ENCODE measurements around the gene ACACA. TPM values are rescaled to one million over a fixed set of nuclear protein-coding genes. Genes with fewer than 3 reads are reported as not detected.
"Not testable (repeated sequence)": the region's sequence is repeated elsewhere in the genome, so short reads cannot be mapped to it uniquely, and the experiment has no call there.

The ACACA gene
- total RNA-seq, 1 donor from 2014 or later: 122 TPM

DNA sequence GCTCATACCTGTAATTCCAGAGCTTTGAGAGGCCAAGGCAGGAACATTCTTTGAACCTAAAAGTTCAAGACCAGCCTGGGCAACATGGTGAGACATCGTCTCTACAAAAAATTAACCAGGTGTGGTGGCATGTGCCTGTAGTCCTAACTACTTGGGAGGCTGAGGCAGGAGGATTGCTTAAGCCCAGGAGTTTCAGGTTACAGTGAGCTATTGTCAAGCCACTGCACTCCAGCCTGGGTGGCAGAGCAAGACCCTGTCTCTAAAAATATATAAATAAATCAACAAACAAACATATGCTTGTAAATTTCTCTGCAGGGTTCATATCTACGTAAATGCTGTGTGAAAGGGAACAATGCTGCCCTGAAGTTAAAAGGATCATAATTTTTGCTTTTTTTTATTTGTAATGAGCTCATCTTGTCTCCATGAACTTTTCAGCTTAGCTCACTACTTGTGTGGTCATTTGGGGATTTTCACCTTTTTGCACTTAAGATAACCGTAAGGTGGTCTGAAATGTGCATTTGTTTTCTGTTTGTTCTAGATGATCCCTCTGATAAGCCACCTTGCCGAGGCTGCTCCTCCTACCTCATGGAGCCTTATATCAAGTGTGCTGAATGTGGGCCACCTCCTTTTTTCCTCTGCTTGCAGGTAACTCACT lies 16.5 kb upstream of the ACACA start:
- Mint-ChIP-seq H3K27ac (peak overlapping the region; percentile 6), H3K4me3 (no peak overlapping the region), H3K9me3 (no peaks in the 10 kb centered on the region), H3K27me3 (ENCODE audit: insufficient read depth) (no peaks in the 10 kb centered on the region), H3K4me1 (ENCODE audit: low read depth) (no peaks in the 10 kb centered on the region), H3K36me3 (ENCODE audit: low read depth) (peaks cover 22% of the 10 kb centered on the region)
- no peak for DNase-seq (ENCODE audit: low spot score)
- intact Hi-C loops (cut with micrococcal nuclease): no loop called here

DNA sequence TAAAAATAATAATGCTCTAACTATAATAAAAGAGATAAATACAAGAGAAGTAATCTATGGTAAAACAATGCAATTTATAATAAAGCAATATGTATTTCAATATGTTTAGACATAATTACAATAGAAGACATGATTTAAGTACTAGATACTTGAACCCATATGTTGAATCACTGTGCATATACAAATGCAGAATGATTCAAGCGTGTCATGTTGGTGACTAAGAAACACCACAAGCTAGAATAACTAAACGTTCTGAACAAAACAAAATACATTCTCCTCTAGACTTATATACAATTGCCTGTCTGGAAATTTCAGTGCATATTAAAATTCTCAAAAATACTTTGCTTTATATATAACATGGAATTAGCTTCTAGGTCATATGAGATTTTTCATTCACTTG lies 11.2 kb upstream of the ACACA start:
- H3K9me3 Mint-ChIP-seq: no peaks in the 10 kb centered on the region
- intact Hi-C loops (cut with micrococcal nuclease): no loop called here
- no peak overlapping the region for H3K27ac Mint-ChIP-seq
- peaks cover 21% of the 10 kb centered on the region for H3K36me3 Mint-ChIP-seq (ENCODE audit: low read depth)
- no peak for DNase-seq (ENCODE audit: low spot score)
- H3K4me1 Mint-ChIP-seq (ENCODE audit: low read depth): peaks cover 7% of the 10 kb centered on the region
- H3K4me3 Mint-ChIP-seq: no peak overlapping the region
- no peaks in the 10 kb centered on the region for H3K27me3 Mint-ChIP-seq (ENCODE audit: insufficient read depth)

GRCh38 chr17:37413875-37414519 lies 7.4 kb upstream of the ACACA start:
- Mint-ChIP-seq H3K4me1 (ENCODE audit: low read depth) (peaks cover 19% of the 10 kb centered on the region), H3K27me3 (ENCODE audit: insufficient read depth) (no peaks in the 10 kb centered on the region), H3K9me3 (no peaks in the 10 kb centered on the region), H3K36me3 (ENCODE audit: low read depth) (peaks cover 29% of the 10 kb centered on the region), H3K4me3 (no peak overlapping the region), H3K27ac (no peak overlapping the region)
- intact Hi-C loops (cut with micrococcal nuclease): no loop called here
- DNase-seq (ENCODE audit: low spot score): no peak

- H3K4me1 Mint-ChIP-seq (ENCODE audit: low read depth): peaks cover 34% of the 10 kb centered on the region
- H3K27ac Mint-ChIP-seq: peak overlapping the region; percentile 38
- no peaks in the 10 kb centered on the region for H3K27me3 Mint-ChIP-seq (ENCODE audit: insufficient read depth)
- H3K9me3 Mint-ChIP-seq: no peaks in the 10 kb centered on the region
- no peak overlapping the region for H3K4me3 Mint-ChIP-seq
- peaks cover 37% of the 10 kb centered on the region for H3K36me3 Mint-ChIP-seq (ENCODE audit: low read depth)
- intact Hi-C loops (cut with micrococcal nuclease): no loop called here
- DNase-seq (ENCODE audit: low spot score): no peak
Observed at GRCh38 chr17:37410357-37410756, 3.7 kb upstream of the ACACA start.

DNA sequence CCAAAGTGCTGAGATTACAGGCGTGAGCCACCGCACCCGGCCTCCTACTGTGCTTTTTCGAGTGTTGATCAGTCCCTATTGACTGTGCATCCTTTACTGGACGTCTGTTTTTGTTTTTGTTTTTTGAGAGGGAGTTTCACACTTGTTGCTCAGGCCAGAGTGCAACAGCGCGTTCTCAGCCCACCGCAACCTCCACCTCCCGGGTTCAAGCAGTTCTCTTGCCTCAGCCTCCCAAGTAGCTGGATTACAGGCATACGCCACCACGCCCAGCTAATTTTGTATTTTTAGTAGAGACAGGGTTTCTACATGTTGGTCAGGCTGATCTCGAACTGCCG lies 1.5 kb upstream of the ACACA start:
- Mint-ChIP-seq H3K27ac (peak overlapping the region; percentile 93), H3K4me1 (ENCODE audit: low read depth) (peaks cover 47% of the 10 kb centered on the region), H3K36me3 (ENCODE audit: low read depth) (peaks cover 34% of the 10 kb centered on the region), H3K4me3 (peak overlapping the region; percentile 96)
- DNase-seq (ENCODE audit: low spot score); H3K27me3 Mint-ChIP-seq (ENCODE audit: insufficient read depth); H3K9me3 Mint-ChIP-seq: not testable (repeated sequence)
- intact Hi-C loops (cut with micrococcal nuclease): loop anchor here (5.0 kb wide), 1 partner anchor 199 kb away; the partner anchor contains the start of gene SYNRG

- Mint-ChIP-seq H3K4me1 (ENCODE audit: low read depth) (peaks cover 49% of the 10 kb centered on the region), H3K36me3 (ENCODE audit: low read depth) (peaks cover 29% of the 10 kb centered on the region), H3K9me3 (no peaks in the 10 kb centered on the region), H3K27ac (peak overlapping the region; percentile 98), H3K4me3 (peak overlapping the region; percentile 99), H3K27me3 (ENCODE audit: insufficient read depth) (no peaks in the 10 kb centered on the region)
- intact Hi-C loops (cut with micrococcal nuclease): loop anchor here (1.0 to 5.0 kb wide), 3 partner anchors 47 to 457 kb away; partner anchors contain the start of genes AATF and SYNRG
- no peak for DNase-seq (ENCODE audit: low spot score)
Observed at GRCh38 chr17:37405955-37406634, 541 bp downstream of the ACACA start.

GRCh38 chr17:37405522-37405921 lies 1.1 kb downstream of the ACACA start:
- Mint-ChIP-seq H3K4me1 (ENCODE audit: low read depth) (peaks cover 44% of the 10 kb centered on the region), H3K36me3 (ENCODE audit: low read depth) (peaks cover 27% of the 10 kb centered on the region), H3K4me3 (peak overlapping the region; percentile 99)
- intact Hi-C loops (cut with micrococcal nuclease): loop anchor here (5.0 kb wide), 1 partner anchor 202 kb away; the partner anchor contains the start of gene SYNRG
- not testable (repeated sequence) for DNase-seq (ENCODE audit: low spot score); H3K27me3 Mint-ChIP-seq (ENCODE audit: insufficient read depth); H3K27ac Mint-ChIP-seq; H3K9me3 Mint-ChIP-seq

GRCh38 chr17:37400505-37400904 lies 6.1 kb downstream of the ACACA start:
- H3K36me3 Mint-ChIP-seq (ENCODE audit: low read depth): peaks cover 13% of the 10 kb centered on the region
- intact Hi-C loops (cut with micrococcal nuclease): no loop called here
- no peak overlapping the region for H3K27ac Mint-ChIP-seq
- H3K9me3 Mint-ChIP-seq: no peaks in the 10 kb centered on the region
- H3K27me3 Mint-ChIP-seq (ENCODE audit: insufficient read depth): no peaks in the 10 kb centered on the region
- DNase-seq (ENCODE audit: low spot score): no peak
- peaks cover 29% of the 10 kb centered on the region for H3K4me1 Mint-ChIP-seq (ENCODE audit: low read depth)
- H3K4me3 Mint-ChIP-seq: no peak overlapping the region

DNA sequence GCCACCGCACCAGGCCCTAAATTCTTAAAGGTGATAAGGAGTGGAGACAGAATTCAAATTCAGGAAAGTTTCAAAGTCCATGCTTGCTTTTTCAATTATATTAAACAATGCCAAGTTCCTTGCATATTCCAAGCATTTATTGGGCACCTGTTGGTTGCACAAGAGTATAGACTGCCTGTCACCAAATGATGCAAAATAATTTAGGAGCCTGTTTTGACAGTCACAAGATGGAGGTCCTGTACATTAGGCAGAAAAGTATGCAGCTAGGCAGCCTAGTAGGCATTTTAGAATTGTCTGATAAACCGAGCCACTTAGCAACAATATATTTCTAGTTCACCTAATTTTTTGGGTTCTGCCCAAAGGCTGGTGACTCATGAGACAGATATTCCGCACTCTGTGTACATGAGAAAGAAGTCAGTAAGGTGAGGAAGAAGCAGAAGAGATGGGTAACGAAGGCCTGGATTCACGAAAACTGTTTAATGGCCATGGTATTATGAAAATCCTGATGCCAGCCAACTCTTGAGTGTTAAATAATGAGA lies 7.3 kb downstream of the ACACA start:
- H3K9me3 Mint-ChIP-seq: no peaks in the 10 kb centered on the region

DNA sequence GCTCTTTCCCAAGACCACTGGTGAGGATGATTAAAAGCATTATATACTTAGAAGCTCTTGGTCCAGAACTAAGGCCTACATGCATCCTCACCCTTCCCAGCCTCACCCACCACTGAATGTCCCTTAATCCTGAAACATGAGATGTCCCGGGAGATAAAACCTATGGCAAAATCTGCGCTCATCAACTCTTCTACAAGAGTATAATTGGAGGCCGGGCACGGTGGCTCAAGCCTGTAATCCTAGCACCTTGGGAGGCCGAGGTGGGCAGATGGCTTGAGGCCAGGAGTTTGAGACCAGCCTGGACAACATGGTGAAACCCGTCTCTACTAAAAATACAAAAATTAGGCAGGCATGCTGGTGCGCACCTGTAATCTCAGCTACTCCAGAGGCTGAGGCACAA lies 13.3 kb downstream of the ACACA start:
- Mint-ChIP-seq H3K9me3 (no peaks in the 10 kb centered on the region), H3K36me3 (ENCODE audit: low read depth) (no peaks in the 10 kb centered on the region), H3K27ac (no peak overlapping the region), H3K4me3 (no peak overlapping the region), H3K4me1 (ENCODE audit: low read depth) (peaks cover 27% of the 10 kb centered on the region), H3K27me3 (ENCODE audit: insufficient read depth) (no peaks in the 10 kb centered on the region)
- no peak for DNase-seq (ENCODE audit: low spot score)
- intact Hi-C loops (cut with micrococcal nuclease): no loop called here

More for the DNA sequence above, 7.3 kb downstream of the ACACA start:
- Mint-ChIP-seq H3K4me1 (ENCODE audit: low read depth) (peaks cover 21% of the 10 kb centered on the region), H3K27me3 (ENCODE audit: insufficient read depth) (no peaks in the 10 kb centered on the region), H3K4me3 (no peak overlapping the region), H3K27ac (no peak overlapping the region), H3K36me3 (ENCODE audit: low read depth) (peaks cover 7% of the 10 kb centered on the region)
- intact Hi-C loops (cut with micrococcal nuclease): no loop called here
- no peak for DNase-seq (ENCODE audit: low spot score)

- no peak overlapping the region for H3K4me3 Mint-ChIP-seq
- no peaks in the 10 kb centered on the region for H3K36me3 Mint-ChIP-seq (ENCODE audit: low read depth)
- peaks cover 22% of the 10 kb centered on the region for H3K4me1 Mint-ChIP-seq (ENCODE audit: low read depth)
- H3K27me3 Mint-ChIP-seq (ENCODE audit: insufficient read depth): no peaks in the 10 kb centered on the region
- no peak overlapping the region for H3K27ac Mint-ChIP-seq
- DNase-seq (ENCODE audit: low spot score): no peak
- no peaks in the 10 kb centered on the region for H3K9me3 Mint-ChIP-seq
- intact Hi-C loops (cut with micrococcal nuclease): no loop called here
Observed at GRCh38 chr17:37392024-37392590, 14.5 kb downstream of the ACACA start.

GRCh38 chr17:37391146-37391545 lies 15.5 kb downstream of the ACACA start:
- Mint-ChIP-seq H3K27ac (no peak overlapping the region), H3K9me3 (no peaks in the 10 kb centered on the region), H3K4me3 (no peak overlapping the region), H3K27me3 (ENCODE audit: insufficient read depth) (no peaks in the 10 kb centered on the region), H3K4me1 (ENCODE audit: low read depth) (peaks cover 22% of the 10 kb centered on the region), H3K36me3 (ENCODE audit: low read depth) (no peaks in the 10 kb centered on the region)
- DNase-seq (ENCODE audit: low spot score): no peak
- intact Hi-C loops (cut with micrococcal nuclease): no loop called here

- Mint-ChIP-seq H3K27me3 (ENCODE audit: insufficient read depth) (no peaks in the 10 kb centered on the region), H3K4me1 (ENCODE audit: low read depth) (peaks cover 22% of the 10 kb centered on the region)
Observed at GRCh38 chr17:37389160-37389559, 17.5 kb downstream of the ACACA start.

More at GRCh38 chr17:37389160-37389559, 17.5 kb downstream of the ACACA start:
- H3K36me3 Mint-ChIP-seq (ENCODE audit: low read depth): no peaks in the 10 kb centered on the region
- no peak for DNase-seq (ENCODE audit: low spot score)
- intact Hi-C loops (cut with micrococcal nuclease): no loop called here
- no peak overlapping the region for H3K4me3 Mint-ChIP-seq
- no peaks in the 10 kb centered on the region for H3K9me3 Mint-ChIP-seq
- no peak overlapping the region for H3K27ac Mint-ChIP-seq
